ENCODE results near the gene MYL10.

DNA sequence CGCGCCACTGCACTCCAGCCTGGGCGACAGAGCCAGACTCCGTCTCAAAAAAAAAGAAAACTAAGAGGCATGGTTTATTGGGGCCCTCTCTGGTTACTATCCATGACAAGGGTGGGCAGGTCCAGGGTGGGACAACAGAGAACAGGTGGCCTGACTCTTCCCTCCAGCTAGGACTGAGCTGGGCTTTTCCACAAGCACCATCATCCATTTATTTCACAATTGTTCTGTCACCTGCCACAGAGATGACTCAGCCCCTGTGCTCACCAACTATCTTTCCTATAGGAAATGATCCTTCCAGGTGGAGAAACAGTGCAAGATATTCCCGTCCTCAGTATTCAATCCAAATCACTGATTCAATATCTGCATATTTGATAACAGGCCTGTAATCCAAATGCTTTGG, 44.9 kb upstream of the MYL10 start:
- TF ChIP-seq, protein P1, sequence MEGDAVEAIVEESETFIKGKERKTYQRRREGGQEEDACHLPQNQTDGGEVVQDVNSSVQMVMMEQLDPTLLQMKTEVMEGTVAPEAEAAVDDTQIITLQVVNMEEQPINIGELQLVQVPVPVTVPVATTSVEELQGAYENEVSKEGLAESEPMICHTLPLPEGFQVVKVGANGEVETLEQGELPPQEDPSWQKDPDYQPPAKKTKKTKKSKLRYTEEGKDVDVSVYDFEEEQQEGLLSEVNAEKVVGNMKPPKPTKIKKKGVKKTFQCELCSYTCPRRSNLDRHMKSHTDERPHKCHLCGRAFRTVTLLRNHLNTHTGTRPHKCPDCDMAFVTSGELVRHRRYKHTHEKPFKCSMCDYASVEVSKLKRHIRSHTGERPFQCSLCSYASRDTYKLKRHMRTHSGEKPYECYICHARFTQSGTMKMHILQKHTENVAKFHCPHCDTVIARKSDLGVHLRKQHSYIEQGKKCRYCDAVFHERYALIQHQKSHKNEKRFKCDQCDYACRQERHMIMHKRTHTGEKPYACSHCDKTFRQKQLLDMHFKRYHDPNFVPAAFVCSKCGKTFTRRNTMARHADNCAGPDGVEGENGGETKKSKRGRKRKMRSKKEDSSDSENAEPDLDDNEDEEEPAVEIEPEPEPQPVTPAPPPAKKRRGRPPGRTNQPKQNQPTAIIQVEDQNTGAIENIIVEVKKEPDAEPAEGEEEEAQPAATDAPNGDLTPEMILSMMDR (IDR thresholded peaks at IDR 0.05) = no peak
- TF ChIP-seq POLR2A (IDR thresholded peaks at IDR 0.05) (no peak), POLR2AphosphoS5 (IDR thresholded peaks at IDR 0.05; ENCODE audit: insufficient read depth in 1 of 2, low read depth in 1 of 2) (no peak)
